OCI-LY3 (cell line): ENCODE results near the gene SIK1.

ENCODE experiments used
- H2AFZ ChIP-seq: fragments of 200-600, 300-600 bp; shearing (Covaris generic); 2 replicates; pipeline ENCODE4 v1.6.0; 2014; ENCODE audit warnings: antibody characterized with exemption, low read depth, low read length
- H3K27ac ChIP-seq: fragments of 200-600, 300-600 bp; sonication (generic); 2 replicates; pipeline ENCODE4 v1.5.1; 2014; ENCODE audit warnings: mild to moderate bottlenecking, low read length, moderate library complexity, mixed read lengths
- H3K27me3 ChIP-seq: fragments of 200-600, 300-600 bp; sonication (generic); 2 replicates; pipeline ENCODE4 v1.6.1; 2014; ENCODE audit warnings: low read depth, low read length, mixed read lengths
- H3K36me3 ChIP-seq: fragments of 200-600, 300-600 bp; sonication (generic); replicated peaks from 2 replicates; pipeline ENCODE3; 2014; ENCODE audit warnings: low read depth, low read length, mixed read lengths
- H3K4me1 ChIP-seq: fragments of 300-600, 200-600 bp; sonication (generic); 2 replicates; pipeline ENCODE4 v1.6.1; 2014; ENCODE audit warnings: low read length, mixed read lengths
- H3K4me2 ChIP-seq: fragments of 200-600, 300-600 bp; sonication (generic); 2 replicates; pipeline ENCODE4 v1.6.1; 2014; ENCODE audit warnings: low read length, mixed read lengths
- H3K4me3 ChIP-seq: fragments of 300-600, 200-600 bp; sonication (generic); 2 replicates; pipeline ENCODE4 v1.5.1; 2014; ENCODE audit warnings: antibody characterized with exemption, mild to moderate bottlenecking, low read length, moderate library complexity
- H3K79me2 ChIP-seq: fragments of 300-600, 200-600 bp; shearing (Covaris generic); 2 replicates; pipeline ENCODE4 v1.6.1; 2014; ENCODE audit warnings: mild to moderate bottlenecking, low read length, mixed read lengths
- H3K9ac ChIP-seq: fragments of 300-600, 200-600 bp; shearing (Covaris generic); 2 replicates; pipeline ENCODE4 v1.6.0; 2014; ENCODE audit warnings: mild to moderate bottlenecking, low read length, moderate library complexity
- H3K9me3 ChIP-seq: fragments of 200-600, 300-600 bp; shearing (Covaris generic); 2 replicates; pipeline ENCODE4 v1.6.1; 2014; ENCODE audit warnings: low read length, mixed read lengths; ENCODE audit not compliant: insufficient read depth
- H4K20me1 ChIP-seq: fragments of 200-600, 300-600 bp; sonication (generic); 2 replicates; pipeline ENCODE4 v1.6.1; 2016; ENCODE audit warnings: low read length, mixed read lengths; ENCODE audit not compliant: insufficient read depth
- CTCF ChIP-seq: fragments of 200-600, 300-600 bp; sonication (generic); IDR thresholded peaks from 2 replicates; pipeline ENCODE4 v1.5.1; 2014; ENCODE audit warnings: antibody characterized with exemption, low read length, low read depth
- EZH2phosphoT487 ChIP-seq: fragments of 200-600 bp; shearing (Covaris generic); IDR thresholded peaks from 2 replicates; pipeline ENCODE4 v1.6.1; 2018; ENCODE audit warnings: antibody characterized with exemption, mixed run types, low read depth

Gene SIK1

GRCh38 chr21:43364851-43365424 lies 62.0 kb downstream of the SIK1 start:
- Histone ChIP-seq H3K4me3 (no peak overlapping the region), H2AFZ (no peak overlapping the region), H3K4me2 (no peak overlapping the region), H3K79me2 (no peaks in the 10 kb centered on the region), H4K20me1 (no peaks in the 10 kb centered on the region), H3K9me3 (no peaks in the 10 kb centered on the region), H3K4me1 (peaks cover 60% of the 10 kb centered on the region), H3K27ac (no peak overlapping the region), H3K9ac (no peak overlapping the region), H3K27me3 (no peaks in the 10 kb centered on the region), H3K36me3 (no peaks in the 10 kb centered on the region)
- TF ChIP-seq EZH2phosphoT487, result no peak
- TF ChIP-seq CTCF, result no peak
